Adrenal gland (tissue), 12 donors: ENCODE measurements around the gene ELK1. TPM values are rescaled to one million over a fixed set of nuclear protein-coding genes. Genes with fewer than 3 reads are reported as not detected.
"Not testable (repeated sequence)": the region's sequence is repeated elsewhere in the genome, so short reads cannot be mapped to it uniquely, and the experiment has no call there.

Experiments used
- DNase-seq, 7 donors: peaks; one replicate each; pipeline ENCODE4 v3.0.0-alpha.2; 2019 to 2020
- H3K27ac ChIP-seq, 5 donors: fragments of 200-600 bp; sonication (generic) in 4 of 5; 1 replicate in 3 of 5; 2 replicates in 2 of 5; pipeline versions ENCODE4 v1.5.1 to v1.8.0; 2016 to 2020; ENCODE audit warnings: mild to moderate bottlenecking in 1 of 5
- H3K27me3 ChIP-seq: fragments of 200-600 bp; 2 replicates; pipeline ENCODE4 v1.8.0; 2021
- H3K36me3 ChIP-seq, 2 donors: fragments of 200-600 bp; replicated peaks in 1 of 2; 1 replicate in 1 of 2; 2 replicates in 1 of 2; pipeline versions ENCODE4 v1.5.1 to v1.8.0; 2018 to 2022
- H3K4me1 ChIP-seq, 2 donors: fragments of 200-600 bp; replicated peaks in 1 of 2; 1 replicate in 1 of 2; 2 replicates in 1 of 2; pipeline versions ENCODE4 v1.5.1 to v1.8.0; 2018 to 2021
- H3K4me3 ChIP-seq, 4 donors: fragments of 200-600 bp; sonication (generic) in 3 of 4; one replicate each; pipeline ENCODE4 v1.5.1; 2016 to 2018
- H3K9me3 ChIP-seq, 3 donors: fragments of 200-600 bp; sonication (generic) in 1 of 3; replicated peaks in 1 of 3; 1 replicate in 2 of 3; 2 replicates in 1 of 3; pipeline versions ENCODE4 v1.5.1 to v1.8.0; 2016 to 2021
- POLR2A ChIP-seq, 2 donors: fragments of 450-650 bp; IDR thresholded peaks; one replicate each; pipeline ENCODE4 v1.6.1; 2017; ENCODE audit warnings: antibody characterized with exemption in 2 of 2, mild to moderate bottlenecking in 2 of 2, moderate library complexity in 1 of 2
- WGBS, 4 donors: extraction: QIAGEN DNeasy Blood & Tissue Kit in 2 of 4; methylation state at CpG; one replicate each; pipeline versions ENCODE4 v1.1.5 to v1.1.7; 2013 to 2017; 5-methylcytosine and 5-hydroxymethylcytosine counted together
- intact Hi-C, 2 donors: fragments of 100-400 bp; cut with DNase I; formaldehyde crosslinking; loops; one replicate each; pipeline versions ENCODE4 v1.14.1 to v1.15.0; 2022 to 2023
- polyA plus RNA-seq, 3 donors: library from polyadenylated mRNA; stranded (reverse); fragments of 200-250 nt in 2 of 3; fragments of 350-450 nt in 1 of 3; fragmentation: Illumina TruSeq in 1 of 3; extraction: RNeasy Lipid Tissue Mini Kit (QIAGEN cat#74804) in 1 of 3; gene quantifications; one replicate each; pipeline ENCODE4 v1.2.3, GENCODE V29; 2013 to 2014
- total RNA-seq, 9 donors: library from RNA; depleted of rRNA in 4 of 9; stranded (reverse); fragments of >200 nt in 4 of 9; fragments of 120-200 nt in 1 of 9; fragmentation: NEBNext Ultra II Directional in 1 of 9; extraction: Animal tissue kit (Norgen Biotek cat#: 25700) in 1 of 9; gene quantifications; one replicate each; pipeline versions ENCODE4 v1.1.0 to v1.2.4, GENCODE V29; 2013 to 2023
- TF ChIP-seq, protein P1 (sequence below), 6 experiments: fragments of 450-650 bp in 4 of 6; fragments of 200-600 bp in 2 of 6; sonication (generic) in 1 of 6; IDR thresholded peaks; 1 replicate in 5 of 6; 2 replicates in 1 of 6; pipeline versions ENCODE4 v1.5.1 to v1.8.0; 2016 to 2021; ENCODE audit warnings: antibody characterized with exemption in 6 of 6, mild to moderate bottlenecking in 2 of 6, moderate library complexity in 1 of 6
- donor health status: healthy with polysubstance abuse.
- donor health status: Bipolar disorder and iron deficiency.
- donor health status: DM: yes; HTN: yes; CAD: no.
- donor health status: DM: no; HTN: no; CAD: no.
- donor health status: DM: no; HTN: no; CAD: no.
- donor health status: DM: yes; HTN: yes; CAD: no.

ELK1 gene
- total and polyA plus RNA-seq, 12 donors = 21.6 to 78.8 (median 46.3) TPM

GRCh38 chrX:47674776-47675175 is 24.4 kb upstream of the ELK1 start:
- H3K9me3 ChIP-seq = peaks cover 0 to 3% (median 0%) of the 10 kb centered on the region in 3 donors
- no peak for DNase-seq
- H3K27ac ChIP-seq = no peak overlapping the region
- H3K4me1 ChIP-seq = no peaks in the 10 kb centered on the region
- H3K4me3 ChIP-seq = no peak overlapping the region
- TF ChIP-seq POLR2A (IDR thresholded peaks at IDR 0.05) = no peak
- intact Hi-C loops = no loop called here
- WGBS, 4 donors = 73 to 83% (median 76%) methylated on average over 5 of the region's 5 CpGs
- H3K27me3 ChIP-seq = no peaks in the 10 kb centered on the region
- no peaks in the 10 kb centered on the region for H3K36me3 ChIP-seq

DNA sequence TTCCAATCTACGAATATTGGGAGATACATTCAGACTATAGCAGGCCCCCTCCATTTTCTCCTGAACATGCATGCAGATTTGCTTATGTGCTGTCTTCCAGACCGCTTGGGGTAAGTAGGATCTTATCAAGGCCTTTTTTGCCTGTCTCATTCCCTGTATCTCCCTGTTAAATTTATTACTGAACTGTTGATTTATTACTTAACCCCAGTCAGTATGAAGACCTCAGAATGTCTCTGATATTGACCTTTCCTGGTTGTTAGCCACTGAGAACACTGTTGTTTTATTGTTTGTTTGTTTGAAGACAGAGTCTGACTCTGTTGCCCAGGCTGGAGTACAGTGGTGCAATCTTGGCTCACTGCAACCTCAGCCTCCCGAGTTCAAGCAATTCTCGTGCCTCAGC is 15.4 kb upstream of the ELK1 start:
- H3K4me1 ChIP-seq, H3K4me3 ChIP-seq, H3K36me3 ChIP-seq, DNase-seq, H3K9me3 ChIP-seq, H3K27ac ChIP-seq, H3K27me3 ChIP-seq, intact Hi-C loops: not testable (repeated sequence)
- WGBS, 4 donors = 66 to 93% (median 76%) methylated on average over 4 of the region's 4 CpGs

DNA sequence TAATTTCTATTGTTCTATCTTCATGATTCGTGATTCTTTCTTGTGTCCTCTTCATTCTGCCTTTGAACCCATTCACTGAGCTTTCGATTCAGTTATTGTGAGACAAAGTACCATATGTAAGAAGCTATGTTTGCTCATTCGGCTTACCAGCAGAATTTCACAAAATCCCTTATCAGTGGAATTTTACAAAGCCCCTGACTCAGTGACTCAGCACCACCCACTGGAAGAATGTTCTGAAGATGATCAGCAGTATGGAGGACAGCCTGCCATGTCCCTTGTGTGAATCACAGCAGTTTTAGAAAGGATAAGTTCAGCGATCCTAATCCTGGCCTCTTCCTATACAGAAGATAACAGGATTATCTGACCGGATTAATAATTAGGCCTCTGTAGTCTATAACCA is 14.4 kb upstream of the ELK1 start:
- WGBS, 4 donors = 77 to 90% (median 79%) methylated on average over 5 of the region's 5 CpGs
- DNase-seq = no peak
- H3K27ac ChIP-seq = no peak overlapping the region
- intact Hi-C loops = no loop called here
- H3K9me3 ChIP-seq = no peaks in the 10 kb centered on the region
- no peak for TF ChIP-seq POLR2A (IDR thresholded peaks at IDR 0.05)
- TF ChIP-seq, protein P1, sequence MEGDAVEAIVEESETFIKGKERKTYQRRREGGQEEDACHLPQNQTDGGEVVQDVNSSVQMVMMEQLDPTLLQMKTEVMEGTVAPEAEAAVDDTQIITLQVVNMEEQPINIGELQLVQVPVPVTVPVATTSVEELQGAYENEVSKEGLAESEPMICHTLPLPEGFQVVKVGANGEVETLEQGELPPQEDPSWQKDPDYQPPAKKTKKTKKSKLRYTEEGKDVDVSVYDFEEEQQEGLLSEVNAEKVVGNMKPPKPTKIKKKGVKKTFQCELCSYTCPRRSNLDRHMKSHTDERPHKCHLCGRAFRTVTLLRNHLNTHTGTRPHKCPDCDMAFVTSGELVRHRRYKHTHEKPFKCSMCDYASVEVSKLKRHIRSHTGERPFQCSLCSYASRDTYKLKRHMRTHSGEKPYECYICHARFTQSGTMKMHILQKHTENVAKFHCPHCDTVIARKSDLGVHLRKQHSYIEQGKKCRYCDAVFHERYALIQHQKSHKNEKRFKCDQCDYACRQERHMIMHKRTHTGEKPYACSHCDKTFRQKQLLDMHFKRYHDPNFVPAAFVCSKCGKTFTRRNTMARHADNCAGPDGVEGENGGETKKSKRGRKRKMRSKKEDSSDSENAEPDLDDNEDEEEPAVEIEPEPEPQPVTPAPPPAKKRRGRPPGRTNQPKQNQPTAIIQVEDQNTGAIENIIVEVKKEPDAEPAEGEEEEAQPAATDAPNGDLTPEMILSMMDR (IDR thresholded peaks at IDR 0.05) = no peak
- no peaks in the 10 kb centered on the region for H3K36me3 ChIP-seq
- H3K4me1 ChIP-seq = peaks cover 0 to under 1% of the 10 kb centered on the region in 2 donors
- H3K4me3 ChIP-seq = no peak overlapping the region
- H3K27me3 ChIP-seq = no peaks in the 10 kb centered on the region

DNA sequence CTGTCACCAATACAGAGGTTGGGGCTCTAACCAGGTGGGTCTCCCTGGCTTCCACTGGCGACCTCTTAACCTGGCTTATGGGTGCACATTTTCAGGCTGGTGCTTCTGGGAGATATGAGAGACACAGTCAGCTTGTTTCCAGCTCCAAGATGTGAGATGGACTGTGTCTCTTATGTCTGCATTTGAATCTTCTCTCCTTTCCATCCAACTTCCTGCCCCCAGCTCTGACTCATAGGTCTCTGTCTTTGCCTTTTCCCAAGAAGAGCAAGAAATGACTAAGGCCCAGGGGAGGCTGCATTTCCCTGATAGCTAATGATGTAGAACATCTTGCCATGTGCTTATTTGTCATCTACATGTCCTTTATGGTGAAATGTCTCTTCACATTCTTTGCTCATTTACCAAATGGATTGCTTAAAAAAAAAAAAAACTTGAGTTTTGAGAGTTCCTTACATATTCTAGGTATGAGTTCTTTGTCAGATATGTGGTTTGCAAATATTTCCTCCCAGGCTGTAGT is 11.8 kb upstream of the ELK1 start:
- peak in 4 of 7 donors; percentile 37 to 58 (median 52) for DNase-seq
- Histone ChIP-seq H3K27me3 (no peaks in the 10 kb centered on the region), H3K27ac (peak overlapping the region in 2 of 5 donors; percentile 15 to 70), H3K4me1 (peaks cover 0 to 4% of the 10 kb centered on the region in 2 donors), H3K9me3 (no peaks in the 10 kb centered on the region), H3K4me3 (no peak overlapping the region), H3K36me3 (peaks cover 0 to 4% of the 10 kb centered on the region in 2 donors)
- intact Hi-C loops = no loop called here
- TF ChIP-seq, protein P1 (IDR thresholded peaks at IDR 0.05) = no peak
- TF ChIP-seq POLR2A (IDR thresholded peaks at IDR 0.05) = no peak
- WGBS, 4 donors = 57 to 96% (median 63%) methylated on average over 1 of the region's 1 CpG; no CpG with 5 or more reads in 1 of the 4 donors

DNA sequence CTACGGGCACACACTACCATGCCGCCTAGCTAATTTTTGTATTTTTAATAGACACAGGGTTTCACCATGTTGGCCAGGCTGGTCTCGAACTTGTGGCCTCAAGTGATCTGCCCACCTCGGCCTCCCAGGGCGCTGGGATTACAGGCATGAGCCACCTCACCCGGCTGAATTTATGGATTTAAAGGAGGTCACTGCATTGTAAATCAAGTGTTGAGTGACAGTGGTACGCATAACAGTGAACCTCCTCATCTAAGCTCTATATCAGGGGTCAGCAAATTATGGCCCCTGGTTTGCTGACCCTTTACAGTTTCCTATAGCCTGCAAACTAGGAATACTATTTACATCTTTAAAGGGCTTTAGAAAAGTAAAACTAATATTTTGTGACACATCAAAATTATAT is 11.2 kb upstream of the ELK1 start:
- Histone ChIP-seq H3K9me3 (no peaks in the 10 kb centered on the region), H3K4me3 (no peak overlapping the region), H3K4me1 (peaks cover 0 to 4% of the 10 kb centered on the region in 2 donors), H3K27me3 (no peaks in the 10 kb centered on the region), H3K27ac (no peak overlapping the region), H3K36me3 (peaks cover 0 to 10% of the 10 kb centered on the region in 2 donors)
- TF ChIP-seq, protein P1 (IDR thresholded peaks at IDR 0.05) = no peak
- no peak for TF ChIP-seq POLR2A (IDR thresholded peaks at IDR 0.05)
- intact Hi-C loops = no loop called here
- no peak for DNase-seq
- WGBS, 4 donors = 78 to 95% (median 87%) methylated on average over 1 to 7 of the region's 7 CpGs
